Mucosa of descending colon (tissue), 3 donors: Measurements from ENCODE around the gene POTEH. TPM values are rescaled to one million over a fixed set of nuclear protein-coding genes. Genes with fewer than 3 reads are reported as not detected.
"Not testable (repeated sequence)": the region's sequence is repeated elsewhere in the genome, so short reads cannot be mapped to it uniquely, and the experiment has no call there.

ENCODE experiments used
- ATAC-seq: fragments of 200-7000 bp; cut with Tn5 transposase; one replicate; pipeline ENCODE4 v1.9.1; 2020; ENCODE audit warnings: mild to moderate bottlenecking, moderate library complexity
- DNase-seq, 3 donors: peaks; one replicate each; pipeline ENCODE4 v3.0.0-alpha.2; 2020
- H3K36me3 ChIP-seq: fragments of 200-600 bp; one replicate; pipeline ENCODE4 v1.8.0; 2021; ENCODE audit warnings: low read depth, mild to moderate bottlenecking
- H3K4me1 ChIP-seq: fragments of 200-600 bp; one replicate; pipeline ENCODE4 v1.8.0; 2021; ENCODE audit warnings: low read depth, mild to moderate bottlenecking
- H3K4me3 ChIP-seq: fragments of 200-600 bp; one replicate; pipeline ENCODE4 v1.8.0; 2021; ENCODE audit warnings: mild to moderate bottlenecking
- H3K9me3 ChIP-seq: fragments of 200-600 bp; one replicate; pipeline ENCODE4 v1.8.0; 2021; ENCODE audit warnings: mild to moderate bottlenecking
- intact Hi-C, 2 donors: fragments of 100-400 bp; cut with DNase I in 1 of 2; cut with micrococcal nuclease in 1 of 2; formaldehyde crosslinking; loops; one replicate each; pipeline versions ENCODE4 v1.11.0 to v1.11.1; 2022; cut with DNase I, micrococcal nuclease
- total RNA-seq, 3 donors: library from RNA; stranded (reverse); fragmentation: NEBNext Ultra II Directional in 2 of 3; extraction: Animal tissue kit (Norgen Biotek cat#: 25700) in 2 of 3; gene quantifications; one replicate each; pipeline versions ENCODE4 v1.2.1 to v1.2.4, GENCODE V29; 2021 to 2023
- donor health status: DM: no; HTN: no; CAD: no; lungs with moderate emphysema.
- donor health status: DM: no; HTN: no; CAD: no.
- donor health status: DM: no; HTN: yes; CAD: no.

POTEH gene
- total RNA-seq, 3 donors from 2014 or later, result not detected

- ATAC-seq, DNase-seq, H3K4me3 ChIP-seq, intact Hi-C loops, H3K36me3 ChIP-seq, H3K4me1 ChIP-seq: not testable (repeated sequence)
- peaks cover 11% of the 10 kb centered on the region for H3K9me3 ChIP-seq
Measured at GRCh38 chr22:15759443-15760097, 69.7 kb downstream of the POTEH start.

- H3K4me3 ChIP-seq, ATAC-seq, H3K36me3 ChIP-seq, intact Hi-C loops, H3K4me1 ChIP-seq: not testable (repeated sequence)
- peaks cover 11% of the 10 kb centered on the region for H3K9me3 ChIP-seq
- DNase-seq, result peak in 1 of 3 donors; percentile 29
Measured at GRCh38 chr22:15760388-15761150, 70.7 kb downstream of the POTEH start.

DNA sequence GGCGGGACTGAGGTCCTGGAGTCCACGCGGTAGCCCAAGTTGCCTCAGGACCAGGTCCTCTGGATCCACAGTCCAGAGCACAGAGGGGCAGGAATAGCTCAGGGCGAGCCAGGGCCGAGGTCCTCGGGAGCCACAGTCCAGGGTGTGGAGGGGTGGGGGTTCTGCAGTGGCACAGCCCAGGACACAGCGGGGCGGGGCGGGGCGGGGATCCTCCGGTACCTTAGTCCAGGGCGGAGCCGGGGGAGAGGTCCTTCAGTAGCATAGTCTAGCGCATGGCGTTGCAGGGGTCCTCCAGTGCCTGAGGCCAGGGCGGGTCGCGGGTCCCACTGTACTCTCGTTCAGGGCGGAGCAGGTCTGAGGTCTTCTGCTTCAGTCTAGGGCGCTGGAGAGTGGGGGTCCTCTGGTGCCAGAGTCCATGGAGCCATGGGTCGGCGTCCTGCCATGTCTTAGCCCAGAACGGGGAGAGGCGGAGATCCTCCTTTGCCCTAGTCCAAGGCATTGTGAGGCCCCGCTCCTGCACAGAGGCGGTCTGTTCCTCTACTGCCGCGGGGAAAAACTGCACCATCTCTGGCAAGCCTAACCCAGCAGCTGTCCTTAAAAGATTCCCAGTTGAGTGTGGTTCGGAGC lies 71.4 kb downstream of the POTEH start:
- intact Hi-C loops, H3K4me3 ChIP-seq, H3K4me1 ChIP-seq, H3K36me3 ChIP-seq: not testable (repeated sequence)
- DNase-seq (peak in 1 of 3 donors; percentile 57), ATAC-seq (peak; percentile 52)
- peaks cover 11% of the 10 kb centered on the region for H3K9me3 ChIP-seq

GRCh38 chr22:15763559-15763958 lies 73.7 kb downstream of the POTEH start:
- peaks cover 11% of the 10 kb centered on the region for H3K9me3 ChIP-seq
- H3K4me1 ChIP-seq, H3K36me3 ChIP-seq, ATAC-seq, DNase-seq, intact Hi-C loops, H3K4me3 ChIP-seq: not testable (repeated sequence)

Other genes with a start within 250 kb of the POTEH start
- gene OR11H1, start 161.8 kb upstream of the POTEH start, total RNA-seq, result not detected